SK-N-SH (cell line): ENCODE results near the gene GSK3B. TPM values are rescaled to one million over a fixed set of nuclear protein-coding genes. Genes with fewer than 3 reads are reported as not detected.

Source experiments
- CTCF ChIA-PET: fragments of 300-600, 350-600 bp; formaldehyde crosslinking; extraction: SDS; loops from one replicate; lab custom pipeline; 2021; lab: Yijun Ruan, JAX
- POLR2A ChIA-PET: fragments of 350-600 bp; sonication (Branson Sonifier 250); formaldehyde crosslinking; extraction: SDS; loops from one replicate; lab custom pipeline; 2020; ENCODE audit warnings: antibody characterized with exemption, inconsistent platforms; lab: Yijun Ruan, JAX
- DNase-seq: peaks from one replicate; pipeline ENCODE4 v3.0.0; 2012
- H2AFZ ChIP-seq: fragments of 200-600 bp; sonication (generic); 2 replicates; pipeline ENCODE4 v1.8.1; 2016; ENCODE audit warnings: antibody characterized with exemption, mild to moderate bottlenecking, low read depth
- H3F3A ChIP-seq: fragments of 200-600 bp; sonication (generic); replicated peaks from 2 replicates; pipeline ENCODE3; 2016; ENCODE audit warnings: antibody characterized with exemption, mild to moderate bottlenecking; ENCODE audit not compliant: insufficient read depth
- H3K27ac ChIP-seq, 2 experiments: fragments of 200-500 bp in 1 of 2; fragments of 200-600 bp in 1 of 2; sonication (Bioruptor generic) in 1 of 2; sonication (generic), shearing (Covaris generic) in 1 of 2; 2 replicates each; pipeline versions ENCODE4 v1.5.1 to v1.6.1; 2014 to 2016; ENCODE audit warnings: low read depth in 2 of 2, inconsistent platforms in 1 of 2, low read length in 1 of 2, mild to moderate bottlenecking in 1 of 2, mixed read lengths in 1 of 2
- H3K27me3 ChIP-seq: fragments of 200-600 bp; sonication (generic), shearing (Covaris generic); 2 replicates; pipeline ENCODE4 v1.6.1; 2016; ENCODE audit warnings: mixed run types; ENCODE audit not compliant: insufficient read depth
- H3K36me3 ChIP-seq, 2 experiments: fragments of 200-500 bp in 1 of 2; fragments of 200-600 bp in 1 of 2; sonication (Bioruptor generic) in 1 of 2; sonication (generic) in 1 of 2; replicated peaks in 1 of 2; 2 replicates each; pipeline versions ENCODE3 to v1.5.1; 2014 to 2016; ENCODE audit warnings: low read length in 1 of 2, mild to moderate bottlenecking in 1 of 2; ENCODE audit not compliant: insufficient read depth in 2 of 2, control insufficient read depth in 1 of 2
- H3K4me1 ChIP-seq, 2 experiments: fragments of 200-500 bp in 1 of 2; fragments of 200-600 bp in 1 of 2; sonication (Bioruptor generic) in 1 of 2; sonication (generic), shearing (Covaris generic) in 1 of 2; 2 replicates each; pipeline versions ENCODE4 v1.5.1 to v1.6.1; 2014 to 2016; ENCODE audit warnings: low read depth in 1 of 2, low read length in 1 of 2, mixed run types in 1 of 2; ENCODE audit not compliant: insufficient read depth in 2 of 2, control insufficient read depth in 1 of 2
- H3K4me2 ChIP-seq: fragments of 200-600 bp; sonication (generic), shearing (Covaris generic); 2 replicates; pipeline ENCODE4 v1.6.1; 2017; ENCODE audit warnings: mixed run types
- H3K4me3 ChIP-seq, 2 experiments: fragments of 200-500 bp in 1 of 2; fragments of 200-600 bp in 1 of 2; sonication (Bioruptor generic) in 1 of 2; sonication (generic), shearing (Covaris generic) in 1 of 2; 2 replicates each; pipeline versions ENCODE4 v1.5.1 to v1.8.1; 2014 to 2016; ENCODE audit warnings: low read depth in 2 of 2, inconsistent platforms in 1 of 2, low read length in 1 of 2, mild to moderate bottlenecking in 1 of 2, mixed read lengths in 1 of 2, moderate library complexity in 1 of 2
- H3K79me2 ChIP-seq: fragments of 200-600 bp; sonication (generic); 2 replicates; pipeline ENCODE4 v1.8.1; 2017; ENCODE audit warnings: mild to moderate bottlenecking; ENCODE audit not compliant: insufficient read depth
- H3K9ac ChIP-seq: fragments of 200-600 bp; sonication (generic); 2 replicates; pipeline ENCODE4 v1.6.1; 2017; ENCODE audit warnings: mixed run types
- H3K9me2 ChIP-seq: fragments of 200-600 bp; sonication (generic); 2 replicates; pipeline ENCODE4 v1.6.1; 2017; ENCODE audit warnings: mixed run types
- H3K9me3 ChIP-seq: fragments of 200-600 bp; sonication (generic); 2 replicates; pipeline ENCODE4 v1.6.1; 2017; ENCODE audit warnings: mixed run types, mild to moderate bottlenecking, moderate library complexity
- H4K20me1 ChIP-seq: fragments of 200-600 bp; sonication (generic); 2 replicates; pipeline ENCODE4 v1.6.1; 2017; ENCODE audit warnings: mild to moderate bottlenecking, mixed run types; ENCODE audit not compliant: insufficient read depth
- MEF2A ChIP-seq: IDR thresholded peaks from 2 replicates; pipeline ENCODE4 v1.4.0; 2012; ENCODE audit warnings: low read depth, borderline replicate concordance
- NRF1 ChIP-seq: IDR thresholded peaks from 2 replicates; pipeline ENCODE4 v1.6.1; 2012; ENCODE audit warnings: low read depth, mild to moderate bottlenecking, low read length
- RFX5 ChIP-seq: IDR thresholded peaks from 2 replicates; pipeline ENCODE4 v1.6.1; 2012; ENCODE audit warnings: mild to moderate bottlenecking, improper control_type of control experiment, low read length
- TCF12 ChIP-seq: IDR thresholded peaks from 2 replicates; pipeline ENCODE4 v1.4.0; 2012
- TEAD4 ChIP-seq: IDR thresholded peaks from 2 replicates; pipeline ENCODE4 v1.4.0; 2012; ENCODE audit warnings: mild to moderate bottlenecking, borderline replicate concordance; ENCODE audit not compliant: insufficient read depth
- YY1 ChIP-seq: IDR thresholded peaks from 2 replicates; pipeline ENCODE4 v1.4.0; 2012; ENCODE audit warnings: low read depth, mild to moderate bottlenecking
- WGBS: methylation state at CpG from one replicate; pipeline ENCODE4 v1.1.6; 2017; ENCODE audit warnings: low lambda C conversion rate; 5-methylcytosine and 5-hydroxymethylcytosine counted together
- polyA plus RNA-seq, 3 experiments: library from polyadenylated mRNA; depleted of rRNA; stranded (reverse); fragments of >200 nt; gene quantifications; 2 replicates each; pipeline ENCODE4 v1.2.3, GENCODE V29; 2012
- TF ChIP-seq, protein P1 (sequence below): fragments of 200-600 bp; sonication (generic); IDR thresholded peaks from 2 replicates; pipeline ENCODE4 v1.6.1; 2017; ENCODE audit warnings: antibody characterized with exemption, mild to moderate bottlenecking, moderate library complexity
- TF ChIP-seq, protein P2 (sequence below): fragments of 150-350 bp; IDR thresholded peaks from 2 replicates; pipeline ENCODE4 v1.6.1; 2017; ENCODE audit warnings: antibody characterized with exemption, low read length, low read depth, borderline replicate concordance

GSK3B gene
- polyA plus RNA-seq, 1 of the 3 experiments (the other 2 are of a cell fraction): 15.9 TPM

DNA sequence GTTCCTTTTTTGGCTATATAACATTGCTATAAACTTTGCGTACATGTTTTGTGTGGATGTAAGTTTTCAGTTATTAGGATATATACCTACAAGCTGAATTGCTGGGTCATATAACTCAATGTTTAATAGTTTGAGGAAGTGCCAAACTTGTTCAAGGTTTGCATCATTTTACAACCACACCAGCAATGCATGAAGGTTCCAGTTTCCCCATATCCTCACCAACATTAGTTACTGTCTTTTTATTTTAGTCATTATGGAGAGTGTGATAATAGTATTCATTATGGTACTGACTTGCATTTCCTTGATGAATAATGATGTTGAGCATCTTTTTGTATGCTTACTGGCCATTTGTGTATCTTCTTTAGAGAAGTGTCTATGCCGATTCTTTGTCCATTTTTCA lies 200.1 kb downstream of the GSK3B start:
- peaks cover 23 to 30% of the 10 kb centered on the region in 2 experiments for H3K36me3 ChIP-seq

GRCh38 chr3:119893769-119894168 lies 200.5 kb downstream of the GSK3B start:
- no peaks in the 10 kb centered on the region for H4K20me1 ChIP-seq
- no peaks in the 10 kb centered on the region for H3K9me3 ChIP-seq
- no peak overlapping the region for H3K27ac ChIP-seq
- no peaks in the 10 kb centered on the region; a peak in 1 of 4 replicates for H3K4me1 ChIP-seq
- H3K9ac ChIP-seq: no peak overlapping the region
- TF ChIP-seq MEF2A: no peak
- no peak for TF ChIP-seq TCF12
- no peaks in the 10 kb centered on the region for H3K9me2 ChIP-seq
- H2AFZ ChIP-seq: no peak overlapping the region
- CTCF ChIA-PET: interaction anchor here (0.9 to 4.2 kb wide), 9 partner anchors 8 to 665 kb away, joined by 3 to 37 read pairs (median 5); no protein-coding TSS in a partner anchor
- H3K4me3 ChIP-seq: no peak overlapping the region
- POLR2A ChIA-PET: interaction anchor here (1.0 to 1.8 kb wide), 3 partner anchors 200 to 456 kb away, joined by 3 to 9 read pairs (median 3); partner anchors contain the start of genes GSK3B and LRRC58
- no peak for DNase-seq
- H3K4me2 ChIP-seq: no peak overlapping the region
- WGBS: 98% methylated on average over 1 of the region's 1 CpG
- H3F3A ChIP-seq: peaks cover 18% of the 10 kb centered on the region
- no peaks in the 10 kb centered on the region for H3K27me3 ChIP-seq
- peaks cover 19 to 32% of the 10 kb centered on the region in 2 experiments for H3K36me3 ChIP-seq
- H3K79me2 ChIP-seq: no peaks in the 10 kb centered on the region

More for the DNA sequence above, 200.1 kb downstream of the GSK3B start:
- no peaks in the 10 kb centered on the region for H3K9me2 ChIP-seq
- ChIA-PET POLR2A (interaction anchor here (1.2 kb wide), 1 partner anchor 201 kb away, joined by 3 read pairs; no protein-coding TSS in a partner anchor), CTCF (interaction anchor here (1.0 to 4.2 kb wide), 6 partner anchors 10 to 664 kb away, joined by 3 to 37 read pairs (median 13); no protein-coding TSS in a partner anchor)
- DNase-seq: no peak
- TF ChIP-seq, protein P1, sequence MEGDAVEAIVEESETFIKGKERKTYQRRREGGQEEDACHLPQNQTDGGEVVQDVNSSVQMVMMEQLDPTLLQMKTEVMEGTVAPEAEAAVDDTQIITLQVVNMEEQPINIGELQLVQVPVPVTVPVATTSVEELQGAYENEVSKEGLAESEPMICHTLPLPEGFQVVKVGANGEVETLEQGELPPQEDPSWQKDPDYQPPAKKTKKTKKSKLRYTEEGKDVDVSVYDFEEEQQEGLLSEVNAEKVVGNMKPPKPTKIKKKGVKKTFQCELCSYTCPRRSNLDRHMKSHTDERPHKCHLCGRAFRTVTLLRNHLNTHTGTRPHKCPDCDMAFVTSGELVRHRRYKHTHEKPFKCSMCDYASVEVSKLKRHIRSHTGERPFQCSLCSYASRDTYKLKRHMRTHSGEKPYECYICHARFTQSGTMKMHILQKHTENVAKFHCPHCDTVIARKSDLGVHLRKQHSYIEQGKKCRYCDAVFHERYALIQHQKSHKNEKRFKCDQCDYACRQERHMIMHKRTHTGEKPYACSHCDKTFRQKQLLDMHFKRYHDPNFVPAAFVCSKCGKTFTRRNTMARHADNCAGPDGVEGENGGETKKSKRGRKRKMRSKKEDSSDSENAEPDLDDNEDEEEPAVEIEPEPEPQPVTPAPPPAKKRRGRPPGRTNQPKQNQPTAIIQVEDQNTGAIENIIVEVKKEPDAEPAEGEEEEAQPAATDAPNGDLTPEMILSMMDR: no peak
- no peak for TF ChIP-seq RFX5
- no peak for TF ChIP-seq TEAD4
- no peak for TF ChIP-seq MEF2A
- TF ChIP-seq, protein P2, sequence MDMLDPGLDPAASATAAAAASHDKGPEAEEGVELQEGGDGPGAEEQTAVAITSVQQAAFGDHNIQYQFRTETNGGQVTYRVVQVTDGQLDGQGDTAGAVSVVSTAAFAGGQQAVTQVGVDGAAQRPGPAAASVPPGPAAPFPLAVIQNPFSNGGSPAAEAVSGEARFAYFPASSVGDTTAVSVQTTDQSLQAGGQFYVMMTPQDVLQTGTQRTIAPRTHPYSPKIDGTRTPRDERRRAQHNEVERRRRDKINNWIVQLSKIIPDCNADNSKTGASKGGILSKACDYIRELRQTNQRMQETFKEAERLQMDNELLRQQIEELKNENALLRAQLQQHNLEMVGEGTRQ: no peak
- TF ChIP-seq YY1: no peak
- no peak for TF ChIP-seq NRF1
- no peak overlapping the region for H3K9ac ChIP-seq
- no peaks in the 10 kb centered on the region; a peak in 1 of 4 replicates for H3K4me1 ChIP-seq
- no peak overlapping the region for H3K4me2 ChIP-seq
- peaks cover 18% of the 10 kb centered on the region for H3F3A ChIP-seq
- no peaks in the 10 kb centered on the region for H3K9me3 ChIP-seq
- no peak overlapping the region for H3K27ac ChIP-seq
- 97% methylated on average over 2 of the region's 2 CpGs for WGBS
- no peak overlapping the region for H3K4me3 ChIP-seq
- no peak overlapping the region for H2AFZ ChIP-seq
- H3K79me2 ChIP-seq: no peaks in the 10 kb centered on the region
- H4K20me1 ChIP-seq: no peaks in the 10 kb centered on the region
- no peaks in the 10 kb centered on the region for H3K27me3 ChIP-seq
